ENCODE results near the gene CCDC51. TPM values are rescaled to one million over a fixed set of nuclear protein-coding genes. Genes with fewer than 3 reads are reported as not detected.
A peak's percentile ranks its signal among the peaks of the same experiment; 100 is the strongest.
"Not testable (repeated sequence)": the region's sequence is repeated elsewhere in the genome, so short reads cannot be mapped to it uniquely, and the experiment has no call there.

CCDC51 gene
- total and polyA plus RNA-seq, 2 experiments from 2014 or later = 20.8 to 24.1 TPM

DNA sequence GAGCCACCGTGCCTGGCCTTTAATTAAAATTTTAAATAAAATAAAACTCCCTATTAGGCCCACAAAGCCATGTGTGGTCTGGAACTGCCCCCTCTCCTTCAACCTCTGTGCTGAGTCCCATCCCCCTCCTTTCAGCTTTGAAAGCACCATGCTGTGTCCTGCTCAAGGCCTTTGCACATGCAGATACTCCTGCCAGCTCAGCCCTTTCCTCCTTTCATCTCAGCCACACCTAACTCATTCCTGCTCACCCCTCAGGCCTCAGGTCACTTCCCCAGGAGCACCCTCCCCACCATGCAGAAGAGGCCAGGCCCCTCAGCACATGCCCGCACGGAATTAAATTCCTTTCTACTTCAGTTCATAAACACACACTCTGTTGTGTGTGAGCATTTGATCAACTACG is 34.7 kb upstream of the CCDC51 start (continued):
- TF ChIP-seq, protein P1, sequence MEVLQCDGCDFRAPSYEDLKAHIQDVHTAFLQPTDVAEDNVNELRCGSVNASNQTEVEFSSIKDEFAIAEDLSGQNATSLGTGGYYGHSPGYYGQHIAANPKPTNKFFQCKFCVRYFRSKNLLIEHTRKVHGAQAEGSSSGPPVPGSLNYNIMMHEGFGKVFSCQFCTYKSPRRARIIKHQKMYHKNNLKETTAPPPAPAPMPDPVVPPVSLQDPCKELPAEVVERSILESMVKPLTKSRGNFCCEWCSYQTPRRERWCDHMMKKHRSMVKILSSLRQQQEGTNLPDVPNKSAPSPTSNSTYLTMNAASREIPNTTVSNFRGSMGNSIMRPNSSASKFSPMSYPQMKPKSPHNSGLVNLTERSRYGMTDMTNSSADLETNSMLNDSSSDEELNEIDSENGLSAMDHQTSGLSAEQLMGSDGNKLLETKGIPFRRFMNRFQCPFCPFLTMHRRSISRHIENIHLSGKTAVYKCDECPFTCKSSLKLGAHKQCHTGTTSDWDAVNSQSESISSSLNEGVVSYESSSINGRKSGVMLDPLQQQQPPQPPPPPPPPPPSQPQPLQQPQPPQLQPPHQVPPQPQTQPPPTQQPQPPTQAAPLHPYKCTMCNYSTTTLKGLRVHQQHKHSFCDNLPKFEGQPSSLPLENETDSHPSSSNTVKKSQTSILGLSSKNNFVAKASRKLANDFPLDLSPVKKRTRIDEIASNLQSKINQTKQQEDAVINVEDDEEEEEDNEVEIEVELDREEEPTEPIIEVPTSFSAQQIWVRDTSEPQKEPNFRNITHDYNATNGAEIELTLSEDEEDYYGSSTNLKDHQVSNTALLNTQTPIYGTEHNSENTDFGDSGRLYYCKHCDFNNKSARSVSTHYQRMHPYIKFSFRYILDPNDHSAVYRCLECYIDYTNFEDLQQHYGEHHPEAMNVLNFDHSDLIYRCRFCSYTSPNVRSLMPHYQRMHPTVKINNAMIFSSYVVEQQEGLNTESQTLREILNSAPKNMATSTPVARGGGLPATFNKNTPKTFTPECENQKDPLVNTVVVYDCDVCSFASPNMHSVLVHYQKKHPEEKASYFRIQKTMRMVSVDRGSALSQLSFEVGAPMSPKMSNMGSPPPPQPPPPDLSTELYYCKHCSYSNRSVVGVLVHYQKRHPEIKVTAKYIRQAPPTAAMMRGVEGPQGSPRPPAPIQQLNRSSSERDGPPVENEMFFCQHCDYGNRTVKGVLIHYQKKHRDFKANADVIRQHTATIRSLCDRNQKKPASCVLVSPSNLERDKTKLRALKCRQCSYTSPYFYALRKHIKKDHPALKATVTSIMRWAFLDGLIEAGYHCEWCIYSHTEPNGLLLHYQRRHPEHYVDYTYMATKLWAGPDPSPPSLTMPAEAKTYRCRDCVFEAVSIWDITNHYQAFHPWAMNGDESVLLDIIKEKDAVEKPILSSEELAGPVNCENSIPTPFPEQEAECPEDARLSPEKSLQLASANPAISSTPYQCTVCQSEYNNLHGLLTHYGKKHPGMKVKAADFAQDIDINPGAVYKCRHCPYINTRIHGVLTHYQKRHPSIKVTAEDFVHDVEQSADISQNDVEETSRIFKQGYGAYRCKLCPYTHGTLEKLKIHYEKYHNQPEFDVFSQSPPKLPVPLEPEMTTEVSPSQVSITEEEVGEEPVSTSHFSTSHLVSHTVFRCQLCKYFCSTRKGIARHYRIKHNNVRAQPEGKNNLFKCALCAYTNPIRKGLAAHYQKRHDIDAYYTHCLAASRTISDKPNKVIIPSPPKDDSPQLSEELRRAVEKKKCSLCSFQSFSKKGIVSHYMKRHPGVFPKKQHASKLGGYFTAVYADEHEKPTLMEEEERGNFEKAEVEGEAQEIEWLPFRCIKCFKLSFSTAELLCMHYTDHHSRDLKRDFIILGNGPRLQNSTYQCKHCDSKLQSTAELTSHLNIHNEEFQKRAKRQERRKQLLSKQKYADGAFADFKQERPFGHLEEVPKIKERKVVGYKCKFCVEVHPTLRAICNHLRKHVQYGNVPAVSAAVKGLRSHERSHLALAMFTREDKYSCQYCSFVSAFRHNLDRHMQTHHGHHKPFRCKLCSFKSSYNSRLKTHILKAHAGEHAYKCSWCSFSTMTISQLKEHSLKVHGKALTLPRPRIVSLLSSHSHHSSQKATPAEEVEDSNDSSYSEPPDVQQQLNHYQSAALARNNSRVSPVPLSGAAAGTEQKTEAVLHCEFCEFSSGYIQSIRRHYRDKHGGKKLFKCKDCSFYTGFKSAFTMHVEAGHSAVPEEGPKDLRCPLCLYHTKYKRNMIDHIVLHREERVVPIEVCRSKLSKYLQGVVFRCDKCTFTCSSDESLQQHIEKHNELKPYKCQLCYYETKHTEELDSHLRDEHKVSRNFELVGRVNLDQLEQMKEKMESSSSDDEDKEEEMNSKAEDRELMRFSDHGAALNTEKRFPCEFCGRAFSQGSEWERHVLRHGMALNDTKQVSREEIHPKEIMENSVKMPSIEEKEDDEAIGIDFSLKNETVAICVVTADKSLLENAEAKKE (CRISPR knock-in tag; IDR thresholded peaks at IDR 0.05) = 0 out of 2 replicates have a peak, but pooled peaks have one; percentile 29

DNA sequence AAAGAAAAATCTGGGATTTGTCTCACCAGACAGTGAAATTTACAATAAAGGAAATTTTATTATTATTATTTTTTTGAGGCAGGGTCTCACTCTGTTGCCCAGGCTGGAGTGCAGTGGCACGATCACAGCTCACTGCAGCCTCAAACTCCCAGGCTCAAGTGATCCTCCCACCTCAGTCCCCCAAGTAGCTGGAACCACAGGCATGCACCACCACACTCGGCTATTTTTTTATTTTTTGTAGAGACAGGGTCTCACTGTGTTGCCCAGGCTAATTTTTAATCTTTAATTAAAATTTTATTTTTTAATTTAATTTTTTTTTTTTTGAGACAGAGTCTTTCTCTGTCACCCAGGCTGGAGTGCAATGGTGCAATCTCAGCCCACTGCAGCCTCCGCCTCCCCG is 34.1 kb upstream of the CCDC51 start:
- not testable (repeated sequence) for DNase-seq (ENCODE audit: low spot score); H3K27me3 ChIP-seq (ENCODE audit: insufficient read depth); H3F3A ChIP-seq (replicated peaks; ENCODE audit: low read depth); H2AFZ ChIP-seq; H3K4me3 ChIP-seq; H3K4me3 Mint-ChIP-seq; H3K27ac Mint-ChIP-seq; H3K9me3 Mint-ChIP-seq; H4K20me1 ChIP-seq (replicated peaks; ENCODE audit: insufficient read depth); ATAC-seq; H3K36me3 ChIP-seq (ENCODE audit: insufficient read depth); H3K9me2 ChIP-seq (ENCODE audit: insufficient read depth)
- peaks cover 38% of the 10 kb centered on the region for H3K4me1 Mint-ChIP-seq
- Histone ChIP-seq H3K4me1 (ENCODE audit: insufficient read depth) (peaks cover 26% of the 10 kb centered on the region), H3K4me2 (peak overlapping the region; percentile 78; the same call in 1 of the 2 replicates), H3K79me2 (replicated peaks; ENCODE audit: insufficient read depth) (peaks cover 24% of the 10 kb centered on the region), H3K27ac (ENCODE audit: low read depth) (peak overlapping the region; percentile 98)
- H3K27me3 Mint-ChIP-seq (ENCODE audit: insufficient read depth, low read depth, poor library complexity) = peaks cover 25% of the 10 kb centered on the region
- peaks cover 17% of the 10 kb centered on the region for H3K36me3 Mint-ChIP-seq (ENCODE audit: low read depth)

DNA sequence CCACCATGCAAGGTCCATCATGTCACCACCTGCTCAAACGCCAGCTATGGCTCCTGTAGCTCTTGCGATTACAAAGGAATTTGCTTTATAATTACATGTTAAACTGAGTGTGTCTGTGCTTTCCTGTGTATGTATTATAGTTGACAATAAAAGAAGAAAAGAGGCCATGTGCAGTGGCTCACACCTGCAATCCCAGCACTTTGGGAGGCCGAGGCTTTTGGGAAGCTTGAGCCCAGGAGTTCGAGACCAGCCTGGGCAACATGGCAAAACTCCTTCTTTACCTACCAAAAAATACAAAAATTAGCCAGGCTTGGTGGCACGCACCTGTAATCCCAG is 33.7 kb upstream of the CCDC51 start:
- Histone ChIP-seq H3K4me3 (peak overlapping the region; percentile 60), H3K9me2 (ENCODE audit: insufficient read depth) (no peaks in the 10 kb centered on the region), H3F3A (replicated peaks; ENCODE audit: low read depth) (peaks cover 10% of the 10 kb centered on the region; the same call in 1 of the 2 replicates), H3K36me3 (ENCODE audit: insufficient read depth) (no peaks in the 10 kb centered on the region), H3K79me2 (replicated peaks; ENCODE audit: insufficient read depth) (peaks cover 24% of the 10 kb centered on the region), H3K27me3 (ENCODE audit: insufficient read depth) (no peaks in the 10 kb centered on the region), H3K4me1 (ENCODE audit: insufficient read depth) (peaks cover 26% of the 10 kb centered on the region), H2AFZ (no peak overlapping the region), H3K27ac (ENCODE audit: low read depth) (peak overlapping the region; percentile 98), H3K4me2 (peak overlapping the region; percentile 78; the same call in 1 of the 2 replicates), H4K20me1 (replicated peaks; ENCODE audit: insufficient read depth) (no peaks in the 10 kb centered on the region)
- peaks cover 33% of the 10 kb centered on the region for H3K4me1 Mint-ChIP-seq
- H3K27ac Mint-ChIP-seq = peak overlapping the region; percentile 99
- DNase-seq (ENCODE audit: low spot score) (no peak), ATAC-seq (no peak)
- peak overlapping the region; percentile 91 for H3K4me3 Mint-ChIP-seq
- peaks cover 4% of the 10 kb centered on the region for H3K9me3 Mint-ChIP-seq
- peaks cover 28% of the 10 kb centered on the region for H3K27me3 Mint-ChIP-seq (ENCODE audit: insufficient read depth, low read depth, poor library complexity)
- H3K36me3 Mint-ChIP-seq (ENCODE audit: low read depth) = peaks cover 21% of the 10 kb centered on the region
- TF ChIP-seq, protein P2, sequence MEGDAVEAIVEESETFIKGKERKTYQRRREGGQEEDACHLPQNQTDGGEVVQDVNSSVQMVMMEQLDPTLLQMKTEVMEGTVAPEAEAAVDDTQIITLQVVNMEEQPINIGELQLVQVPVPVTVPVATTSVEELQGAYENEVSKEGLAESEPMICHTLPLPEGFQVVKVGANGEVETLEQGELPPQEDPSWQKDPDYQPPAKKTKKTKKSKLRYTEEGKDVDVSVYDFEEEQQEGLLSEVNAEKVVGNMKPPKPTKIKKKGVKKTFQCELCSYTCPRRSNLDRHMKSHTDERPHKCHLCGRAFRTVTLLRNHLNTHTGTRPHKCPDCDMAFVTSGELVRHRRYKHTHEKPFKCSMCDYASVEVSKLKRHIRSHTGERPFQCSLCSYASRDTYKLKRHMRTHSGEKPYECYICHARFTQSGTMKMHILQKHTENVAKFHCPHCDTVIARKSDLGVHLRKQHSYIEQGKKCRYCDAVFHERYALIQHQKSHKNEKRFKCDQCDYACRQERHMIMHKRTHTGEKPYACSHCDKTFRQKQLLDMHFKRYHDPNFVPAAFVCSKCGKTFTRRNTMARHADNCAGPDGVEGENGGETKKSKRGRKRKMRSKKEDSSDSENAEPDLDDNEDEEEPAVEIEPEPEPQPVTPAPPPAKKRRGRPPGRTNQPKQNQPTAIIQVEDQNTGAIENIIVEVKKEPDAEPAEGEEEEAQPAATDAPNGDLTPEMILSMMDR (conservative IDR thresholded peaks at IDR 0.05; ENCODE audit: low read depth in 2 of 2) = no peak
- TF ChIP-seq JUNB (IDR thresholded peaks at IDR 0.05; ENCODE audit: unreplicated experiment) (no peak), EZH2phosphoT487 (IDR thresholded peaks at IDR 0.05; ENCODE audit: unreplicated experiment) (no peak), ZNF114 (CRISPR knock-in tag; IDR thresholded peaks at IDR 0.05) (no peak), POLR2AphosphoS5 (IDR thresholded peaks at IDR 0.05; ENCODE audit: low read depth) (0 out of 2 replicates have a peak, but pooled peaks have one; percentile 2), EZH2 (IDR thresholded peaks at IDR 0.05; ENCODE audit: low read depth, unreplicated experiment) (no peak)
- TF ChIP-seq, protein P3, sequence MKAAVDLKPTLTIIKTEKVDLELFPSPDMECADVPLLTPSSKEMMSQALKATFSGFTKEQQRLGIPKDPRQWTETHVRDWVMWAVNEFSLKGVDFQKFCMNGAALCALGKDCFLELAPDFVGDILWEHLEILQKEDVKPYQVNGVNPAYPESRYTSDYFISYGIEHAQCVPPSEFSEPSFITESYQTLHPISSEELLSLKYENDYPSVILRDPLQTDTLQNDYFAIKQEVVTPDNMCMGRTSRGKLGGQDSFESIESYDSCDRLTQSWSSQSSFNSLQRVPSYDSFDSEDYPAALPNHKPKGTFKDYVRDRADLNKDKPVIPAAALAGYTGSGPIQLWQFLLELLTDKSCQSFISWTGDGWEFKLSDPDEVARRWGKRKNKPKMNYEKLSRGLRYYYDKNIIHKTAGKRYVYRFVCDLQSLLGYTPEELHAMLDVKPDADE (IDR thresholded peaks at IDR 0.05) = no peak

Data from GM23338 (cell line).